ENCODE results near the gene ARID5B.

The ARID5B gene

DNA sequence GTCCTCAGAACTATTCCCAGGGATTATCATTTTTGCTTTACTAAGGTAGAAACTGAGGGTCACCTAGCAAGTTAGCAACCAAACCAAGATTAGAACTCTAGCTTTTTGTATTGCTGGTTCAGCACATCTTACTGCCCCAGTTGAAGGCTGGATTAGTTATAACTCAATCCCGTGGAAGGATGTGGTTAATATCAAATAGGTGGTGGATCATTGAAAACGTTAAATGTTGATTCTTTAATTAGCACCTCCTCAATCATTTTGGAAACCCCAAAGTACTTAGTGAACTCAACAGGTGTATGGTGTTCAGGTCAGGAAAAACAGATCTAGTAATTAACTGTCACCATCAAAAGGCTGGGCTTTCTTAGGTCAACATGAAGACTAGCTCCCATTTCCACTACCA is 152.4 kb downstream of the ARID5B start:
- no peak for DNase-seq (ENCODE audit: low read depth in 2 of 2)

DNA sequence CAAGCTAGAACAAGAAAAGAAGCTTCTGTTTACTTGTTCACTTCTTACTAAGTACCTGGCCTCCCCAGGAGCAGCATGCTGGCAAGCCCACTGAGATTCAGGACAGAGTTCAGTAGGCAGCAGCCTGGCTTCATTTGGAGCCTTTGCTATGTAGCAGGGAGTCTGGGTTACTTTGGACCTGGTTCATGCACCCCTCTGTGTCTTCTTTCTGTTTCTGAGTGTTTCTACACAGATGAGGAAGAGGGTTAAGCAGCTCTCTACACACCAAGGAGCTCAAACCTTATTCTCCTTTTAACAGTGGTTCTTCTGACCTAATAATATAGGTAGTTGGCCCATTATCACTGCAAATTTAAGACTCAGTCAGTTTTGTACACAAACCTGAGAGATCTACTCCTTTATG is 152.9 kb downstream of the ARID5B start:
- DNase-seq (ENCODE audit: low read depth in 2 of 2): no peak

DNA sequence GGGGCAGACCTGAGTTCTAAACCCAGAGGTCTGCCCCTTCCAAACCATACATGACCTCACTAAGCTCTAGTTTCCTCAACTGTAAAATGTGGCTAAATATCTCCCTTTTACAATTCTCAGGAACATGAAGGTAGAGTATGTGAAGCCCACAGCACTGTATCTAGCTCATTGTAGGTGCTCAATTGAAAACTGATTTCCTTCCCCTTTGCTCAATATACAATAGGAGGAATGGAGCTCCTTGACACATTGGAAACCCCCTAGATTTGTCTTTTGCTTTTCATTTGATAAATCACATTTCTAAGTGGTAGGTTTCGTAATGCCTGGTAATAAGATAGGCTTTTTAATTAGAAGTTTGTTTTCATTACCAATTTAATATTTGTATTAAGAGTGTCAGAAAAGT is 153.3 kb downstream of the ARID5B start:
- DNase-seq (ENCODE audit: low read depth in 2 of 2): no peak

DNA sequence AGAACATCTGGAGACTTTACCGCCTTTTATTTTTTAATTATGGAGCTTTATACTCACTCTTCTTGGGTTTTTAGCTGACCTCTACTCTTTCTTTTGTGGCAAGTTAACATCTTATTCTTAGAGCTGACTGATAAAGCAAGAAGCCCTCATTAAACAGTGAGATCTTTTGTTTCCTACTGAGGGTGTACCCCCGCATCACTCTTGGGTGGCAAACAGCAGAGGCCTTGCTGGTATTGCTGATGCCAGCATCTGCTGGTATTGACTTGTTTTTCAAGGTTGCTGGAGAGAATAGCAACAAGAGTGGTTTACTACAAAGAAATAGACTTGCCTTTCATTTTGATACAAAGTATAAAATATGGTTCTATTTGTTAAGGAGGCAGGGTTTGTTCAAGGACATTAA is 154.7 kb downstream of the ARID5B start:
- DNase-seq (ENCODE audit: low read depth in 2 of 2): no peak

DNA sequence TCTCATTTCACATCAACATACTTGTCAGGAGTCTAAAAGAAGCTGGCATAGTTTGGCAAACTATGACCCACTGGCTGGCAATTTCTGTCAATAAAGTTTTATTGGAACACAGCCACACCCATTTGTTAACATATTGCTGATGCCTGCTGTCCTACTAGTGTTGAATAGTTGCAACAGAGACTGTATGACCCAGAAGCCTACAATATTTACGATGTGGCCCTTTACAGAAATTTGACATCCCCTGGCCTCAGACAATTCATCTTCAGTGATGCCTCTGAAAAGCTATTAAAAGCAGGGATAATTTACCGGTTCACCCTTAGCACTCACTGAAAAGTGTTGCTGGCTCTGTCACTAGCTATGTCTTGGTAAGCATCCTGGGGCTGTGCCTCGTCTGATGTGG is 155.2 kb downstream of the ARID5B start:
- no peak for DNase-seq (ENCODE audit: low read depth in 2 of 2)

DNA sequence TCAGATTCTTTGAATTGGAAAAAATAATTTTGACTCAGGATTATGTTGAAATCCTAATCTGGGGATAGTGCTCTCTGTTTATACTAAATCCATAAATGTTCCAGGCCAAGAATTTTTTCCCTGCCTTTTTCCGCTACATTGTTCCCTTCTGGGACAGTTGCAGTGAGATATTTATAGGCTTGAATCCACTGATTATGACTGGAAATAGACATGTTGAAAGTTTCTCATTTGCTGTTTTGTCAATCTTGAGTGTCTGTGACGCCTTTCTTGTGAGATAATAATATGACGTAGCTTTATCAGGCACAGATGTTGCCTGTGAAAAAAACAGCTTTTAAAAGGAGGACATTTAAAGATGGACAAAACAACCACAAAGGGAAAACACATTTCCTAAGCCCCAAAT is 155.9 kb downstream of the ARID5B start:
- no peak for DNase-seq (ENCODE audit: low read depth in 2 of 2)

DNA sequence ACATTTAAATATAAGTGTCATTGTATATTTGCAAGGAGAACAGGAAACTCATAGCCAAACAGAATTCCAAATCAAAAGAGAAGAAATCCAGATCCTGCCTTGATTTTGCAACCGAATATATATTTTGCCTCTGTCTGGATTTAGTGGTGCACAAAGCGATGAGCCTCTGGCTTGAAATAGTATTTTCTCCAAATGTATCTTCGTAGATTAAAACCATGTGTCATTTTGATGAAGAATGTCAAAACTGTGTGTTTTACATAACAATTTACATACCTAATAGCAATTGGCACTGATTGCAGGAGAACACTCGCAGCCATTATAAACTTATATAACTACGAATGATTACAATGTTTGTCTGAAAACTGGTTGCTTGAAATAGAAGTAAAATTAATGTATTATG is 156.4 kb downstream of the ARID5B start:
- no peak for DNase-seq (ENCODE audit: low read depth in 2 of 2)

DNA sequence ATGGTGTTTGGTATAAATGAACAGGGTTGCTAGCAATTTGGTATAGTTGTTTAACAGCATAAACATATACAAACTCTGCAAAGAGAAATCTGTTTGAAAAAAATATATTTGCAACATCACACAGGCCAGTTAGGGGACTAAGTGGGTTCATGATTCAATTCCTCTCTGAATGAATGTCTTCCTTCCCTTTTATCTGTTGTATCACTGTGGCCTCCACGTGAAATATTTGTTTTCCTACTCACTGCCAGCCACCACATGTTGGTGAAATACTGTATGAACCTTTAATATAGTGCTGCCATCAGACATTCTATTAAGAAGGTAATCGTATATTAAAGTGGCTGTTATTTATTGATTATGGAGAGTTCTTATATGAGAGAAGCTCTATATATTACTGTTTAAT is 157.0 kb downstream of the ARID5B start:
- DNase-seq (ENCODE audit: low read depth in 2 of 2): no peak

DNA sequence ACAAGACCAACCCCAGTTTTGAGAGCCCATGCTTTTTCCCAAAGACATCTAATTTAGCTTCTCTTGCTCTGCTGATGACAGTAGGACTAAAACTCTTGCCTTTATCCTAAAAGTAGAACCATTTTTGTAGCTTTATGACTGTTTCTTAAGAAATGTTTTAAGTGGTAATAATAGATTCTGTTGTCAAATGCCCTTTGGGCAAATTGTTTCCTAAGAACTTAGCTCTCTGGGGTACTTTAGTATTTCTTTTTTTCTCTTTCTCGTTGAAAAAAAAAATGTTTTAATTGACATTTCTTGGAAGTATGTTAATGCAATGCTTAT is 157.4 kb downstream of the ARID5B start:
- DNase-seq (ENCODE audit: low read depth in 2 of 2): no peak

DNA sequence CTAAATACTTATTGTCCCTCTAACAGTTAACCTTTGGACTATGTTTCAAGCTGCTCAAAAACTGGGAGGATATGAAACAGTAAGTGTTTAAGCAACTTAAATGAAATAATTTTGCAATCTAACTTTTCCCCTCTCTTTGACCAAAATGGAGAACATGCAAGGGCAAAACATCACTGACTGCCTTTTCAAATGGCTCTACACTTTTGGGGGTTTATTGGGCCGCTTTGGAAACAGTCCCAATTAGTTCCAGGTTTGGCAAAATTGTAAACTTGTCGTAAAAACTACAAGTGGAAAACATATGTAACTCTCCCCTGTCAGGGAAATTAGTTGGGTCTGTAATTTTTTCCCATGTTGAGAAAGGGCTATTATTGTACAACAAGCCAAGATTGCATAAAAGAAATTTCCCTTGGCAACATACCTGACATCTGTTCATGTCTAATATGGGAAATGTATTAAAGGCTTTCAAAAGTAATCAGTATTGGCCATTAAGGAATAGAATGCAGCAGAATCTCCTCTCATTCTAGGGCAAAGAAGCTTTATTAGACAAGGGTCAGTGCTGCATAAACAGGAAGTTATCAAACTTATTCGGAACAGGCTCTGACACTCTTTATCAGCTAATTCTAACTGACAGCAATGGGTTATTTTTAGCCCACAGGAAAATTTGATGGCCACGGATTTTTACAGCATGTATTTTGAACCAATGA is 157.9 kb downstream of the ARID5B start:
- no peak for DNase-seq (ENCODE audit: low read depth in 2 of 2)

DNA sequence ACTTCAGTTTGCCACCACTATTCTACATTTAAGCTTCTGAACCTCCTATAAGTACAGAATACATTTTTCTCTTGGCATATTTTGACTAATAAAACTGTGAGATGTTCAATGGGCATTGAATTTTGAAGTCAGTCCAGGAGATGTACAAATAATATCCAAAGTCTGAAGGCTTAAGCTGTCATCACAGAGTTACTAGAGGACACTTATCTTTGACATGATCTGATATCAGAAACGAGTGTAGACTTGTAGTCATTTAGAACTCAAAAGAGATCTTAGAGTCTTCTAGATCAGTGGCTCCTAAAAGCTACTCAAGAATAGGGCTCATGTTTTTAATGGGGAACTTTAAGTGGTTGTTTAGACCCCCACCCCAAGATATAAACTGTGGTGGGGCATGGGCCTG is 160.5 kb downstream of the ARID5B start:
- DNase-seq (ENCODE audit: low read depth in 2 of 2): no peak

DNA sequence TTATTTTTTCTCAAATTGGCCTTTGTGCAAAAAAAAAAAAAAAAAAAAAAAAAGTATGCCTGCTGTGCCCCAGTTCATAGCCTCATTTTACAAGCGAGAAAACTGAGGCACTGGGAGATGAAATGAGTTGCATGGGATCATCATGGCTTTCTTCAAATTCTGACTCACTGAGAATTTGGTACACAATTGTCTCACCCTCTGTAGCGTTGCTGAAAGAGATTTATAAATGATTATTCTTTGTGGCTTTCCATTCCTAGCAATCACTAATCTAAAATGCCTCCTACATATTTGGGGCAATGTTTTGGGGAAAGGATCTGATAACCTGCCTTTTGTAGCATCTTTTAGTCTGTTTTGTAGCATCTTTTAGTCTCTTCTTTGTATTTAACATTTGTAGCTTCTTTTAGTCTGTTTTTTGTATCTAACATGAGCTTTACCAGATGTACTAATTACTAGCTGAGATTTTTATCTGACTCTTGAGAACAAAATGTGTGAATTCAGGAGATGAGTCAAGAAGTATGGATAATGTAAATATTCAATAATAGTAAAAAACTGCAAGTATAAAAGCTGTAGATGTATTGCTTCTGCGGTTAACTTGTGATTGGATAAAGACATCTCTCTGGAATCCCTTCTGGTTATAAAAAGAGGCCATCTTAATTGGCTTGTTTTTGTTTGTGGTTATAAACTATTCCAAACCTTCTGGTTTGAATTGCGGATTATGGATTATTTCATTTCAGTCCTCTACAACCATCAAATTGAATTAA is 161.4 kb downstream of the ARID5B start:
- DNase-seq (ENCODE audit: low read depth in 2 of 2): no peak

DNA sequence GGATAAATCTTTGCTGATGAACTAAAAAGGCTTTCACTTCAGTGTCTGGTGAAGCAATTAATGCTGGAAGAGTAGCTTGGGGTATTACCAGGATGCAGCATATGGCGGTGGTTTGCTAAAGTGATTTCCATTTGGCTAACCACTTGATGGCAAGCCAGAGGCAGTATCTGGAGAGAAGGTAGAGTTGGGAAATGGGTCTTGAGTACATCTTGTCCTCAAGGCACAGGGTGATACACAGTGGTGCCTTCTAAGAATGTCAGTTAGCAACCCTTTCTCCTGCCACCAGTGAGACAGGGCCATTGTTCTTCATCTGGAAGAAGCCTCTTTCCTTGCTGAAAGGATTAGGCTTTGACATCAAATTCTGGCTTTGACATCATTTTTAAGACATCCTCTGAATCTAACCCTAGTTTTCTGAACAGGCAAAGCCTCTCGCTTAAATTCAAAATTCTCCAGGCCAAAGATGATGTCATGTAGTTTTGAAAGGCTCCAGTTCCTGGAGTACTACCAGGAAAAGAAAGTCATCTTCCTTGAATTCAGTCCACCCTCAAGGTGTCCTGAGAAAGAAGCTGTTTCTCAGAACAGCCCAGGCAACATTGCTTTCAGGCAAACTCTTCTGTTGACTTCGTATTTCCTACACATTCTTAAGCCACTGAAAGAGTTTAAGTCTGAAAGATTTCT is 162.4 kb downstream of the ARID5B start:
- DNase-seq (ENCODE audit: low read depth in 2 of 2): no peak

DNA sequence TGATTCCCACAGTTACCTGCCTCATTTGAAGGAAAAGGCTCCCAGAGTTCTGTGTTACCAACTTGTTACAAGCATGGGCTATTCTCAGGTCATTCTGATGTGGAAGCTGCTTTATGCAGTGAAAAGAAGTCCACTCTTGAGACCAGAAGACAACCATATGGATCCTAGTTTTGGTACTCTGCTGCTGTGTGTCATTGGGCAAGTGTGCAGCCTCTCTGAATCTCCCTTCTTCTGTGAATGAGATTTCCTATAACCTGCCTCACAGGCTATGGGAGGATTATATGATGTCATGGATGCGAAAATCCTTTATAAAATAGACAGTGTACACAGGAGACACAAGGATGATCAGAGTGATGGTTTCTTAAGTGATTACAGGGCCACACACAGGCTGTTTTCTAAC is 166.1 kb downstream of the ARID5B start:
- no peak for DNase-seq (ENCODE audit: low read depth in 2 of 2)

DNA sequence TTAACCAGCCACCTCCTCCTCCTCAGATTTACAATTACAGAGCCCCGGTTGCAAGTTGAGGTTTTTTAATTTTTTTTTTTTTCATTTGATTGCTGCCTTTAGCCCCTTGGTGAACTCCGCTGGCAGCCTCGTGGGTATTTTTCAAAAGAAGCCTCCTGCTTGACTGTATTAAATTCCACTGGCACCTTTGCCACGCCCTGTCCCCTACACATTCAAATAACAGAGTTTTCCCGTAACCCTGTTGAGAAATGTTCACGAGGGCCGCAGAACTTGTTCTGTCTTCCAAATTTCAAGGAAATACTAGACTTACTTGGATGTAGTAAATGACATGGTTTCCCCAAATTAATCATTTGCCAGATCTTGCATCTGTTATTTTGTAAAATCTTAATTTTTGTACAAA is 167.0 kb downstream of the ARID5B start:
- no peak for DNase-seq (ENCODE audit: low read depth in 2 of 2)

DNA sequence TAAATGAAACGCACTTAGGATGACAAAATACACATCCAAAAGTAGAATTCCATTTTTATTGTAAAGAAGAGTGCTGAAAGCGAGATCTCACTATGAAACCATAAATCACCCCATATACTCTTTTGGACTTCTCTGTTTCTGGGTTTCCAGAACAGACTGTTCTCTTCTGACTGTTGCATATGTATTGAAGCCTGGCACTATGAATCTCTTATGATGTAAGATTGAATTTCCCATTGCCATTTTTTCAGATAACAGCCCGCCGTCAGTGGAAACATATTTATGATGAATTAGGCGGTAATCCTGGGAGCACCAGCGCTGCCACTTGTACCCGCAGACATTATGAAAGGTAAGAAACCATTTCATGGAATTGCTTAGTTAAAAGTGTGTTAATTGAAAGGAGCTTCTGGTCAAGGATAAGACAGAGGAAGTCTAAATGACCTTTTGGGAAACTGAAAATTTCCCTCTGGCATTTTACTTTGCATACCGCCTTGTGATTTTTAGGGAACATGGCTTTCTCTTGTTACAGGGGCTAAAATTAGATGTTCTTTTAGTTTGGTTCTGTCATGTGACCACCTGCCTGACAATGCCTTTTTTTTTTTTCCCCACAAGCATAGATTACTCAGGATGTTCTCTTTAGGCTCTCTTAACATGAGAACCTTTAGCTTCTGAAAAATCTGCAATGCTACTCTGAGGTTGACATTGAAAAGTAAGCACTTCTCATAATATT is 168.1 kb downstream of the ARID5B start:
- DNase-seq (ENCODE audit: low read depth in 2 of 2): no peak

DNA sequence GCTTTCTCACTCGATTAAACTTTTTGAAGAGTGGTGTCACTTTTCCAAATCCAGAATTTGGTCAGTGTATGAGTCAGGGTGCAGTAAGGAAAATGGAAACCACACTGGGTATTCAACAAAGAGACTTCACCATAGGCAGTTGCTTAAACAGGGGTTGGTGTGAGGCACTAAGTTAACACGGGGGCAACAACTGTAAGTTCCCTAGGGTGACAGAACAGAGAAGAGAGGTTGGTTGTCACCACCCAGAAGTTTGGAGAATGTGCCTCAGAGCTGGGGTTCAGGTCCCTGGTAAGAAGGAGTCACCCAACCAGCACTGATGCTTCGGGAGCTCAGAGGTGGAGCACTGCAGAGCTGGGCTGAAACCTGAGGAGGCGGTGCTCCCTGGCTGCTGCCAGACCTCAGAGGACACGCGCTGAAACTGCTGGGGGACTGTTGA is 170.4 kb downstream of the ARID5B start:
- DNase-seq (ENCODE audit: low read depth in 2 of 2): no peak

DNA sequence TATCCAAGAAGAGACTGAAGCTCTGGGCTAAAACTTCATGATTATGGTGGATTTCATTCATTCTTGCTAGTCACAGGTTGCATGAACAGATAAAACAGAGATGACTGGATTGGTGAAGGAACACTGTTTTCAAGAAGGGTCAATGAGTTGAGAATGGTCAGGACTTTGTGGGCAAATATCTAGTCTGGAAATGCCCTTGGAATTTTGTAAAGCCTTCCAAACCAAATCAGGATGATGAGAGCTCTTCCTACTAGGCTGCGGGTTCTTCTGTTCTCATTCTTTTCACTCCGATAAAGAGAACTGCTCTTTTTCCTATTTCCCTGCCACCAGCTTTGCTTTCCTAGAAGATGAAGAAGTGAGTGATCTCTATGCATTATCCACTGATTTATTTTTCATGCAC is 171.4 kb downstream of the ARID5B start:
- no peak for DNase-seq (ENCODE audit: low read depth in 2 of 2)

DNA sequence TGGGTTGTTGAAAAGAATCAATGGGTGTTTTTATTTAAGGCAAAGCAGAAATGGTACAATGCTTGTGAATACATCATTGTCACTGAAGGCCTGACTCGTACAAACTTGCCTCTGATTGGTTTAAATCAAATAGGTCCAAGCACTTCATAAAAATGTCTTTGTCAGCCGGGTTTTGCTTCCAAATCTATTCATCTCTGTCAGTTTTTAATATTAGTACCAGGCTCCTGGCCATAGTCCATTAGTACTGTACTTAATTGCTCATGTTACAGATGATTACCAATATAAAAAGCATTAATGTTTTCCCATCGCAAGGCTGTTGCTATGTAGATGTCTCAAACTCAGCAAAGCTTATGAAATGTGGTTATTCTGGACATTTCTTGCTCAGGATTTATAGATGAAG is 171.9 kb downstream of the ARID5B start:
- DNase-seq (ENCODE audit: low read depth in 2 of 2): no peak

DNA sequence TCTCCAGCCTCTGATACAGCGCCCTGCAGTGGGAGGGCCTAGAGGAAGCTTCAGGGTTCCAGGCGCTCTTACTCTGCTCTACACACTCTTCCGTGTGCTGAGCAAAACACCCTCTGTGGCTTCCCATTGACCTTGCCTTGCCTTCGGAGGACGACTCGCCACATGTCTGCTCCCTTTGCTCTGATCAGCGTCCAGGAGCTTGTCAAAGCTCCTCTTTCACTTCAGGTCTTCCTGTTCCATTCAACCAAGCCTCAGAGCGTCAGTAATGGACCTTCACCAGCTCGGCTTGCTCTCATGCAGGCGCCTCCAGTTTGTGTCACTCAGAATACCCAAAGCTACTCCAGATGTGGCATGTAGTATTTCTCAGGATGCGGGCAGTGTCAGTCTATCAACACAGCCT is 173.9 kb downstream of the ARID5B start:
- DNase-seq (ENCODE audit: low read depth in 2 of 2): no peak

DNA sequence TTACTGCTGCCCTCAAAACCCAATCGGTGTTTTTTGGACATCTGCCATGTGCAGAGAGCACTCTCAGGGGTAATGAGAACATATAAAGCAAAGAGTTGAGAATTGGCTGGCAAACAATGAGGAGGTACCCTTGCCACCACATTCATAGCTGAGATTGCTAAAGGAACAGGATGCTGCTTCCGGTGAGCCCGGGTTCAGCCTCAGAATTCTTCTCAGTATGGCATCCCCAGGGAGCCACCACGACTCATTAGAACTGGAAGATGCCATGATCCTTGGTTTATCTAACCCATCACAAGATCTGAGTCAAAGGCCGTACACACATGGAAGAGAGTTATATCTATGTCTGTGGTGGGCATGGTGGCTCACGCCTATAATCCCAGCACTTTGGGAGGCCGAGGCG is 174.4 kb downstream of the ARID5B start:
- DNase-seq (ENCODE audit: low read depth in 2 of 2): no peak

DNA sequence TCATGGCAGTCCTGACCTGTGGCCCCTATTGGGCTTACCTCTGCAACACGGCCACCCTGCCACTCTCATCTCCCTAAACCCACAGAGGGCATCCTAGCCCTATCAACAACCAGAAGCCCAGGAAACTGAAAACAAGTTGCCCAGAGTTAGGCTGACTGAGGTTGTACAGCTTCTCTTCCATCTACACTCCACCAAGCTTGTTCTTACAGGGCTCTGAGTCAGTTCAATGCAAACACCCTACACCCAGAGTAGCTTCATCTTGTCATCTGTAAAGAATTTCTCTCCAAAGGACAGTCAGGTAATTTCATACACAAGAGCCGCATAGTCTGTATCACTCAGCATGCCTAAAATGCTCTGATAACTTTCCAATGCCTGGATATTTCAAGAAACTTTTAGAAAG is 175.4 kb downstream of the ARID5B start:
- DNase-seq (ENCODE audit: low read depth in 2 of 2): no peak

All from stimulated activated CD4-positive, alpha-beta T cell treated with anti-CD3 and anti-CD28 coated beads, Interleukin-1b, Interleukin-23, amount 100 ng/mL, for 4 hours (primary cell).